ENCODE data around the gene MYL6B.

The MYL6B gene

DNA sequence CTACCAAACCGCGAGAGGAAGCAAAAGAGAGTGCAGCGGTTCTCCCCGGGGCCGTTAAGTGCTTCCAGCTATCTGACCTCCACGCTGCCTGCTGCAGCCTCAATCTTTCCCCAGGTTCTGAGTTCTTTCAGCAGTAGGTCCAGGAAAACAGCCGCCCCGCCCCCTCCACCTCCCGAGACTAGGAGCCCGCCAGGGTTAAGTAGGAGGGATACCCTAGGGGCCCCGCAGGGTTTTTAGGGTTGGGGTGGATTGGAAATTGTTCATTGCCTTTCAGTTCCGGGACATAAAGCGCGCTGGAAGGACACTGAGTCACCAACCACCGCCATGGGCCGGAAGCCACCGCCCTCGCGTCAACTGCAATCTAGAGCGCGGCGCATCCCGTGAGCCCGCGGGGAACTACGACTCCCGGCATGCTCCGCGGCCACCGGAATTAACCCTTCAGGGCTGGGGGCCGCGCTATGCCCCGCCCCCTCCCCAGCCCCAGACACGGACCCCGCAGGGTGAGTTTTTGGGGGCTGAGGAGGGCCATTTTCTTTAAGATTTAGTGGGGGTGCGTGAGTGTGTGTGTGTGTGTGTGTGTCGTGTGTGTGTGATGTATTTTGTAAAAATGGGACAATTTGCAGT is at the start of gene MYL6B:
MYL6B (plus strand) TSS at position 456 of the 624 bp plus-strand sequence. CDS start 1,332 bp downstream, outside the sequence.
- DNase-seq, result peak; percentile 54 to 96 (median 86)

GRCh38 chr12:56102683-56103065 is 49.7 kb upstream of the MYL6B start:
- no peak for DNase-seq

GRCh38 chr12:56103066-56103711 is 49.2 kb upstream of the MYL6B start:
- no peak for DNase-seq

GRCh38 chr12:56103823-56104108 is 48.6 kb upstream of the MYL6B start:
- DNase-seq, result no peak

DNA sequence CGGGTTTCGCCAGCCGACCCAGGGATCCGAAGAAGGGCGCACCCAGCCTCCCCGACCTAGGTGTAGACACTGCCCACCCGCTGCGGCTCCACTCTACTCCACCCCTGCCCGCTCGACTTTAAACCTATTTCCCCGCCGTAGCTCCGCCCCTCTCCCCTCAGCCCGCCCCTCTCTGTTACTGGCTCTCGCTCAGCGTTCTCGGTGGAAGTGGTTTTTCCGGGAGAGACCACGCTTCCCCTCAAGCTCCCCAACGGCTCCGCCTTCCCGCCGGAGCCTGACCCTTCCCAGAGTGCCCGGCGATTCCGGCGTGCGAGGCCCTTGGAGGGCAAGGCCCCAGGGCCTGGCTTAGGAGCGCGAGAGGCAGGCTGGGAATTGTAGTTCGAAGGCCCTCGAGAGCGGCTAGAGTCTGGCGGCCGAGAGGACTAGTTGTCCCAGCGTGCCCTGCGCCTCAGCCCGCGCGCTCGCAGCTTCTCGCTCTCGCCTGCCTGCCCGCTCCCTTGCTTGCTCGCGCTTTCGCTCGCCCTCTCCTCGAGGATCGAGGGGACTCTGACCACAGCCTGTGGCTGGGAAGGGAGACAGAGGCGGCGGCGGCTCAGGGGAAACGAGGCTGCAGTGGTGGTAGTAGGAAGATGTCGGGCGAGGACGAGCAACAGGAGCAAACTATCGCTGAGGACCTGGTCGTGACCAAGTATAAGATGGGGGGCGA is 48.1 kb upstream of the MYL6B start, which contains the start of gene PA2G4:
PA2G4 (plus strand) TSS at position 451 of the 706 bp plus-strand sequence; CDS start at position 630, 179 bp downstream.
- DNase-seq, result peak; percentile 66 to 99 (median 95)

DNA sequence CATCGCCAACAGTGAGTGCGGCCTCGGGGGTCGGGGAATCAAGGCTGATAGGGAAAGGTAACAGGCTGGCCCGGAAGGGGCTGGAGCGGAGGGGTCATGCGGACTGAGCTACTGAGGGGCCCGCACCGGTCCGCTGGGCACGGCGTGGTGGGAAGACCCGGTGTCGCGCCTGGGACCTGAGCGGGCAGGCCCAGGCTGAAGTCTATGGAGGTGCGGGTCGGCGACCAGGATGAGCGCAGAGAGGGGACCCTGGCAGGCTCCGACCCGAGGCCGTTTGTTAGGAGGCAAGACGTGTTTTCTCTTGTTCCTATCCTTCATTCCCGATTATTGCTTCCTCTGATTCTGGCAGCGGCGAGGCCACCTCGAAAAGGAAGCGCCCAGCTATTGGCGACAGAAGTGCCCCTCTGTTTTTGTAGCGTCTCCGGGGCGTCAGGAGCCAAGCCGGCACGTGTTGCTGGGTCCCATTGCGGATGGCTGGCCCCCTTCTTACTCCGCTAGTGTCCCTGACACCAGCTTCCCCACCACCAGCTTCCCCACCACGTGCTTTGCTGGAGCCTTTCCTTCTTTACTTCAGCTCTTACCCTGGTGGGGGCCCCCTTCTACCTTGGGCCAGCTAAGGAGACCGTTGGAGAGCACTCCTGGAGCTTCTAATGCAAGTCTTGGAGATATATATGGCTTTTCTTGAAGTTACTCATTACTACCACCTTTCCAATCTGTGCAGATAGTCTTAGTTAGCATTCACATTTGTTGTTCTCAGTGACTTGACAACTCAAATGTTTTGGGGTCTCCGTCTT is 47.4 kb upstream of the MYL6B start:
- DNase-seq, result peak in 6 of 58 donors; percentile 12 to 60 (median 38)

DNA sequence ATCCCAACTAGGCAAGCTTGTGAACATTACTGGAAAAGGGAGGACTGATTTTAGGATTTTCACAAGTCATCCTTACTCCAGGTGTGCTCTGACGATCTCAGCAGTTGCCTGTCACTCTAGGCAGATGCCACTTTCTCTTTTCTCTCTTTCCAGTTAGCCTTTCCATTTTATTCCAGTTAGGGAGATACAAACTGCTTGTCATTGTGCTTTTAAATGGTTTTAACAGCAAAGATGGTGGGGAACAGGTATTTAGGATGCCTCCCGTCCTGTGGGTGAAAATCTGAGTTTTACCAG is 46.8 kb upstream of the MYL6B start:
- DNase-seq, result no peak

DNA sequence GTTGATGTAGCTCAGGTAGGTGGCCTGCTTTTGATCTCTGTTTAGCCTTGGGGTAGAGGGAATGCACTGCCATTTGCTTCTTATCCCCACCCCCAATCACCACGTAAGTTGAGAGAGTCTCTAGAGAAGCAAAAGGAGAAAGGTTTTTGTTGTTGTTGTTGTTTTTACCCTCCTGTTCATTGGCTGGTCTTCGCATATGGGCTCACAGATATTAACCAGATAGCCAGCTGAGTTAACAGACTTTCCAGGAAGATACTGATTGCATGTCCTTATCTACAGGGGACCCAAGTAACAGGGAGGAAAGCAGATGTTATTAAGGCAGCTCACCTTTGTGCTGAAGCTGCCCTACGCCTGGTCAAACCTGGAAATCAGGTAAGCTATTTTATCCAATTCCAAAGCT is 45.1 kb upstream of the MYL6B start:
- DNase-seq, result no peak

GRCh38 chr12:56110571-56110970 is 41.8 kb upstream of the MYL6B start:
- DNase-seq, result no peak

DNA sequence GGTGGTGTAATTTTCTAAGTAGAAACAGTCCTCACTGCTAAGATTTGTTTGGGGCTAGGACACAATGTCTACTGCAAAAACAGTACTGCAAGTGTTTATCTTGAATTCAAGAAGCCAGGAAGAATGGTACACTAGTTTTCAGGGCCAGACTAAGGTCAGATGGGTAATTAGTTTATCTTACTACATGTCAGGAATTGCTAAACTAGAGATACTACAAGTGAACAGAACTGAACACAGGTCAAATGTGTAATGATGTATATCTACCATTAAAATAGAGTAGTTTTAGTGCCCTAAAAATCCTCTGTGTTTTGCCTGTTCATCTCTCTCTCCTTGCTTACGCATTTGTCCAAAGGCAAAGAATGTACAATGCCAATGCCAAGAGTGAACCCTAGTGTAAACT is 38.3 kb upstream of the MYL6B start:
- DNase-seq, result no peak

DNA sequence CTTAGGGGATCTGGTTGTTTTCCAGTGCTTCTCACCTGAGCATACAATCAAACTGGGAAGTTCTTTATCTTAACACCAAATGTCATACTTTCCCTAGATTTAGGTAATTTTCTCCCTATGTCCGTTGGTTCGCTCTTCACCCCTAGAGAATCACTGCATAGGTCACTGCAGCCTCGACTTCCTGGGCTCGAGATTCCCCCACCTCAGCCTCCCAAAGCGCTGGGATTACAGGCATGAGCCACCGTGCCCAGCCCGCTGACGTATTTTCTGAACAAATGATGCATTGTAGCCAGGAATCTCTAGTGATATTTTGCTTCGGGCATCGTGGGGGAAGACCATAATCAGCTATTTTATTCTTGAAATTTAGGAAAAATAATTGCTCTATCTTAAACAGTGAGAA is 37.1 kb upstream of the MYL6B start:
- DNase-seq, result peak in 5 of 58 donors; percentile 3 to 7 (median 4)

DNA sequence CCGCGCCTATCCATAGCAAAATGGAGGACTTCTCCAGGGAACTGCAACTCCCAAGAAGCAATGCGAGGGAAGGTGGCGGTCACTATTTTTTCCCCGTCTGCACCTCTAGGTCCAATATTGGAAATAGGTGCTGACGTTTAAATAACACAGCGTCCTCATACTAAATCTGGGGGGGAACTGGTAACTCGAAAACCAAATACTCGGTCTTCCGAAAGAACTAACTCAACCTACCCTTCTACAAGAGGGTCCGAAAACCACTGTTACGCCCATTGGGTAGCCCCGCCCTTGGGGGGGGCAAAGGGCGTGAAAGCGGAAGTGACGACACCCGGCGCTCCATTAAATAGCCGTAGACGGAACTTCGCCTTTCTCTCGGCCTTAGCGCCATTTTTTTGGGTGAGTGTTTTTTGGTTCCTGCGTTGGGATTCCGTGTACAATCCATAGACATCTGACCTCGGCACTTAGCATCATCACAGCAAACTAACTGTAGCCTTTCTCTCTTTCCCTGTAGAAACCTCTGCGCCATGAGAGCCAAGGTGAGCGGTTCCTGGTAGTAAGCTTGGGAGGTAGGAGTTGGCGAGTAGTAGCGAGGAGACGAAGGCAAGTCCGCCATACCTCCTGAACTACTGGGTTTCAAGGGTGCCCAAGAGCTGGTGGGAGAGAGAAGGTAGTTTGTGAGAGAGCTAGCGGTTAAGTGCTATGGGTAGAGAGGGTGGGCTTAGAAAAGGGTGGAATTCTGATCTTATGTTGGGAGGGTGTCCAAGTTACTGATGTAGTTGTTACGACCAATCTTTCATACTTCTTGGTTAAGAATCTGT is 35.9 kb upstream of the MYL6B start, which contains the start of gene RPL41:
RPL41 (plus strand) TSS at position 367 of the 815 bp plus-strand sequence.
- peak; percentile 13 to 97 (median 89) for DNase-seq

DNA sequence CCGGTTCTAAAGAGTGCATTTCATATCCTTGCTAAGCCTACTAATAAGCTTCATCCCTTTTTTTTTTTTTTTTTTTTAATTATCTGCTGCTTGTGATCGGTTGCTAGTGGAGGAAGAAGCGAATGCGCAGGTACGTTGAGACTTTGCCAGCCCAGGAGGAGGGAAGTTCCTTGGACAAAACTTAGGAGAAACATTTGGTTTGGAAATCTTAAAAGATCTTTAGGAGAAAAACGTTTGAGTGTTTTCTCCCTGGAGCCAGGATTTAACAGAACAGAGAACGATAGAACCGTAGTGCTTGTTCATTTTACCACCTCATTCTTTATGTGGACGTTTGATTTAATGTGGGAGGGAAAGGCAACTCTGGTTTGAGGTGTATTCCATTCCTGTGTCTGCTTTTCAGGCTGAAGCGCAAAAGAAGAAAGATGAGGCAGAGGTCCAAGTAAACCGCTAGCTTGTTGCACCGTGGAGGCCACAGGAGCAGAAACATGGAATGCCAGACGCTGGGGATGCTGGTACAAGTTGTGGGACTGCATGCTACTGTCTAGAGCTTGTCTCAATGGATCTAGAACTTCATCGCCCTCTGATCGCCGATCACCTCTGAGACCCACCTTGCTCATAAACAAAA is 35.2 kb upstream of the MYL6B start:
- peak in 1 of 58 donors; percentile 2 for DNase-seq

GRCh38 chr12:56117778-56118687 is 34.4 kb upstream of the MYL6B start, which contains the start of gene ZC3H10:
TSS of gene ZC3H10 (plus strand) at chr12:56118266. CDS start at chr12:56120563, 2,297 bp downstream.
- peak; percentile 75 to 98 (median 95) for DNase-seq

GRCh38 chr12:56118688-56119357 is 33.6 kb upstream of the MYL6B start:
- no peak for DNase-seq

DNA sequence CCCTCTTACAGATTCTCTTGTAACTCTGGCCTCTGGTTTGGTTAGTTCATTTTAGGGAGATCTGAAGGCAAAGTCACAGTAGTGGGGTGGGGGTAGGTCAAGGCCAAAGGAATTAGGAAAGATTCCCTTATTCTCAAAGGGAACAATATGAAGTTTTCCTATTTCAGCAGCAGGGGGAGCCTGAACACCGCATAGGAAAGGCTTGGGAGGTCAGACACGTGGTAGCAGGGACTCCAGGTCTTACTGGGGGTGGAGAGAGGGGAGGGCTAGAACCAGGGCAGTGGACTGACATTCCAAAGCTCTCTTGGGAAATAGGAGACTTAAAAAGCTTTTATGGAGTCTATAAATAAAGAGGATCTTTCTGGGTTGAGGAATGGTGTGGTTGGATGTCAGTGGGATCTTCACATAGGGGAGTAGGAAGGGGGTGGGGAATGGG is 33.0 kb upstream of the MYL6B start:
- peak in 41 of 58 donors; percentile 1 to 65 (median 27) for DNase-seq

- no peak for DNase-seq
Measured at GRCh38 chr12:56120158-56120846, 32.1 kb upstream of the MYL6B start.
